ENCODE results near the gene OR2M2. TPM values are rescaled to one million over a fixed set of nuclear protein-coding genes. Genes with fewer than 3 reads are reported as not detected.

The OR2M2 gene, protein sequence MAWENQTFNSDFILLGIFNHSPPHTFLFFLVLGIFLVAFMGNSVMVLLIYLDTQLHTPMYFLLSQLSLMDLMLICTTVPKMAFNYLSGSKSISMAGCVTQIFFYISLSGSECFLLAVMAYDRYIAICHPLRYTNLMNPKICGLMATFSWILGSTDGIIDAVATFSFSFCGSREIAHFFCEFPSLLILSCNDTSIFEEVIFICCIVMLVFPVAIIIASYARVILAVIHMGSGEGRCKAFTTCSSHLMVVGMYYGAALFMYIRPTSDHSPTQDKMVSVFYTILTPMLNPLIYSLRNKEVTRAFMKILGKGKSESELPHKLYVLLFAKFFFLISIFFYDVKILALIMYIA
- total RNA-seq, result not detected in 2 replicates

DNA sequence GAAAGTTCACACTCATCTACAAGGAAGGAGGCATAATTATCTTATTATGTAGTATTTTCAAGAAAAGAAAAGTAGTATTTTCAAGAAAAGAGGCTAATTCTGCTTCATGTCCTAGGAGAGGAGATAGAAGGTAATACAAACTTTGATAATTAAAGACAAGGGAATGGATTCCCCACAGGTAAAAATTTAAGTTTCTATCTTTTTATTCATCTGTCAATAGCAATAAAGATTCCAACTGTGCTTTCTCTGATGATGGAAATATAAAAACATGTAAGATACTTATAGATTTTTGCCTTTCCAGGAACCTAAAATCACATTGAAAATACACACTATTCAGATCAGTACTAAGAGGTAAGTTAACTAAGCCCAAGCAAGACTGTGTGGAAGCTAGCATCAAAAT is at the start of gene OR2M2:
OR2M2 (plus strand) TSS at position 301 of the 400 bp plus-strand sequence. CDS start 5,165 bp downstream, outside the sequence.

DNA sequence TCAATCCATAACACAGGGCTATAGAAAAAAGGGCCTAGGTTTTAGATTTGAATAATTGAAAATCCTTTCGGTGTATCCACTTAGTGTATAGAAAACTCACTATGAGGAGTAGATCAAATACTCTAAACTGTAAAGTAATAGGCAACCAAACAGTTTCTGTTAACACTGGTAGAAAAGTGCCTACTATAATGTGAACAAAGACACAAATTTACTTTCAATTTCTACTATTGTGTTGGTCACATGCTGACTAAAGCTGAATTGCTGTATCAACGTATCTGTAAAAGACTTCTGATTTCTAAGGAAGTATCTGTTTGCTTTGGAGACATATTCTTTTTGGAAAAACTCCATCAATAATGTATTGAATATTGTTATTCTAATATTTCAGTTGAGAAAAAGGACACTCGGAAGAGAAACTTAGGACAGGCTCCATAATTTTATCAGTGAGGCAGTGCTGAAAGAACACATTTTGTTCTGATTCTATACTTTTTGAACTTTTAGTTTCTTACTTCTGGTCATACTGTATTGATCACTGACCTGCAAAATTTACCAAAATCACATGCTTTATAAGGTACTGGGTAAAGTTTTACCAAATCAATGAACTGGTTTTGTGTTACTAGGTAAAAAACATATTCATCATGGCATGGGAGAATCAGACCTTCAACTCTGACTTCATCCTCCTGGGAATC is 30.0 kb upstream of the OR2M2 start, which contains the start of gene OR2M5:
OR2M5 (plus strand) TSS at position 636 of the 686 bp plus-strand sequence; CDS start at position 636, 0 bp downstream.

DNA sequence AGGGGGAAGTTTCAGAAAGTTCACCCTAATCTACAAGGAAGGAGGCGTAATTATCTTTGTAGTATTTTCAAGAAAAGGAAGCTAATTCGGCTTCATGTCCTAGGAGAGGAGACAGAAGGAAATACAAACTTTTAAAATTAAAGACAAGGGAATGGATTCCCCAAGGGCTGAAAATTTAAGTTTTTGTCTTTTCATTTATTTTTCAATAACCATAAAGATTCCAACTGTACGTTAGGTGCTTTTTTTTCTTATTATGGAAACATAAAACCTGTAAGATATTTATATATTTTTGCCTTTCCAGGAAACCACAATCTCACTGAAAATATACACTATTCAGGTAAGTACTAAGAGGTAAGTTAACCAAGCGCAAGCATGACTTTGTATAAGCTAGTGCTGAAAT is 22.3 kb downstream of the OR2M2 start, which contains the start of gene OR2M3:
OR2M3 (plus strand) TSS at position 301 of the 400 bp plus-strand sequence. CDS start 5,803 bp downstream, outside the sequence.

Other genes with a start within 250 kb of the OR2M2 start
- gene OR2AJ1, start 249.9 kb upstream of the OR2M2 start, total RNA-seq, result not detected in 2 replicates
- not detected in 2 replicates for gene OR2L8, start 226.0 kb upstream of the OR2M2 start, total RNA-seq
- gene OR2AK2, start 209.6 kb upstream of the OR2M2 start, total RNA-seq, result not detected in 2 replicates
- not detected in 2 replicates for gene OR2L5, start 161.2 kb upstream of the OR2M2 start, total RNA-seq
- not detected in 2 replicates for gene OR2L2, start 144.8 kb upstream of the OR2M2 start, total RNA-seq
- not detected in 2 replicates for gene OR2L3, start 128.0 kb upstream of the OR2M2 start, total RNA-seq
- gene OR2L13, start 79.6 kb upstream of the OR2M2 start, total RNA-seq, result not detected in 2 replicates
- not detected in 2 replicates for gene OR2M5, start 29.7 kb upstream of the OR2M2 start, total RNA-seq
- gene OR2M3, start 22.4 kb downstream of the OR2M2 start, total RNA-seq, result not detected in 2 replicates
- not detected in 2 replicates for gene OR2M4, start 56.6 kb downstream of the OR2M2 start, total RNA-seq
- not detected in 2 replicates for gene OR2T33, start 103.2 kb downstream of the OR2M2 start, total RNA-seq
- gene OR2T12, start 128.6 kb downstream of the OR2M2 start, total RNA-seq, result not detected in 2 replicates
- not detected in 2 replicates for gene OR2M7, start 149.7 kb downstream of the OR2M2 start, total RNA-seq
- gene OR14C36, start 174.0 kb downstream of the OR2M2 start, total RNA-seq, result not detected in 2 replicates
- not detected in 2 replicates for gene OR2T4, start 186.8 kb downstream of the OR2M2 start, total RNA-seq
- gene OR2T6, start 200.9 kb downstream of the OR2M2 start, total RNA-seq, result not detected in 2 replicates
- gene OR2T1, start 228.2 kb downstream of the OR2M2 start, total RNA-seq, result not detected in 2 replicates

Data from dermis lymphatic vessel endothelial cell (primary cell).